Adrenal gland (tissue), 12 donors: ENCODE results near the gene TMEM243. TPM values are rescaled to one million over a fixed set of nuclear protein-coding genes. Genes with fewer than 3 reads are reported as not detected.

ENCODE experiments used
- DNase-seq, 7 donors: peaks; one replicate each; pipeline ENCODE4 v3.0.0-alpha.2; 2019 to 2020
- H3K27ac ChIP-seq, 5 donors: fragments of 200-600 bp; sonication (generic) in 4 of 5; 1 replicate in 3 of 5; 2 replicates in 2 of 5; pipeline versions ENCODE4 v1.5.1 to v1.8.0; 2016 to 2020; ENCODE audit warnings: mild to moderate bottlenecking in 1 of 5
- H3K27me3 ChIP-seq: fragments of 200-600 bp; 2 replicates; pipeline ENCODE4 v1.8.0; 2021
- H3K36me3 ChIP-seq, 2 donors: fragments of 200-600 bp; replicated peaks in 1 of 2; 1 replicate in 1 of 2; 2 replicates in 1 of 2; pipeline versions ENCODE4 v1.5.1 to v1.8.0; 2018 to 2022
- H3K4me1 ChIP-seq, 2 donors: fragments of 200-600 bp; replicated peaks in 1 of 2; 1 replicate in 1 of 2; 2 replicates in 1 of 2; pipeline versions ENCODE4 v1.5.1 to v1.8.0; 2018 to 2021
- H3K4me3 ChIP-seq, 4 donors: fragments of 200-600 bp; sonication (generic) in 3 of 4; one replicate each; pipeline ENCODE4 v1.5.1; 2016 to 2018
- H3K9me3 ChIP-seq, 3 donors: fragments of 200-600 bp; sonication (generic) in 1 of 3; replicated peaks in 1 of 3; 1 replicate in 2 of 3; 2 replicates in 1 of 3; pipeline versions ENCODE4 v1.5.1 to v1.8.0; 2016 to 2021
- POLR2A ChIP-seq, 2 donors: fragments of 450-650 bp; IDR thresholded peaks; one replicate each; pipeline ENCODE4 v1.6.1; 2017; ENCODE audit warnings: antibody characterized with exemption in 2 of 2, mild to moderate bottlenecking in 2 of 2, moderate library complexity in 1 of 2
- WGBS, 4 donors: extraction: QIAGEN DNeasy Blood & Tissue Kit in 2 of 4; methylation state at CpG; one replicate each; pipeline versions ENCODE4 v1.1.5 to v1.1.7; 2013 to 2017; 5-methylcytosine and 5-hydroxymethylcytosine counted together
- intact Hi-C, 2 donors: fragments of 100-400 bp; cut with DNase I; formaldehyde crosslinking; loops; one replicate each; pipeline versions ENCODE4 v1.14.1 to v1.15.0; 2022 to 2023
- polyA plus RNA-seq, 3 donors: library from polyadenylated mRNA; stranded (reverse); fragments of 200-250 nt in 2 of 3; fragments of 350-450 nt in 1 of 3; fragmentation: Illumina TruSeq in 1 of 3; extraction: RNeasy Lipid Tissue Mini Kit (QIAGEN cat#74804) in 1 of 3; gene quantifications; one replicate each; pipeline ENCODE4 v1.2.3, GENCODE V29; 2013 to 2014
- total RNA-seq, 9 donors: library from RNA; depleted of rRNA in 4 of 9; stranded (reverse); fragments of >200 nt in 4 of 9; fragments of 120-200 nt in 1 of 9; fragmentation: NEBNext Ultra II Directional in 1 of 9; extraction: Animal tissue kit (Norgen Biotek cat#: 25700) in 1 of 9; gene quantifications; one replicate each; pipeline versions ENCODE4 v1.1.0 to v1.2.4, GENCODE V29; 2013 to 2023
- TF ChIP-seq, protein P1 (sequence below), 6 experiments: fragments of 450-650 bp in 4 of 6; fragments of 200-600 bp in 2 of 6; sonication (generic) in 1 of 6; IDR thresholded peaks; 1 replicate in 5 of 6; 2 replicates in 1 of 6; pipeline versions ENCODE4 v1.5.1 to v1.8.0; 2016 to 2021; ENCODE audit warnings: antibody characterized with exemption in 6 of 6, mild to moderate bottlenecking in 2 of 6, moderate library complexity in 1 of 6
- donor health status: healthy with polysubstance abuse.
- donor health status: Bipolar disorder and iron deficiency.
- donor health status: DM: yes; HTN: yes; CAD: no.
- donor health status: DM: no; HTN: no; CAD: no.
- donor health status: DM: no; HTN: no; CAD: no.
- donor health status: DM: yes; HTN: yes; CAD: no.

The TMEM243 gene
- total and polyA plus RNA-seq, 12 donors, result 13.7 to 63.4 (median 20.8) TPM

DNA sequence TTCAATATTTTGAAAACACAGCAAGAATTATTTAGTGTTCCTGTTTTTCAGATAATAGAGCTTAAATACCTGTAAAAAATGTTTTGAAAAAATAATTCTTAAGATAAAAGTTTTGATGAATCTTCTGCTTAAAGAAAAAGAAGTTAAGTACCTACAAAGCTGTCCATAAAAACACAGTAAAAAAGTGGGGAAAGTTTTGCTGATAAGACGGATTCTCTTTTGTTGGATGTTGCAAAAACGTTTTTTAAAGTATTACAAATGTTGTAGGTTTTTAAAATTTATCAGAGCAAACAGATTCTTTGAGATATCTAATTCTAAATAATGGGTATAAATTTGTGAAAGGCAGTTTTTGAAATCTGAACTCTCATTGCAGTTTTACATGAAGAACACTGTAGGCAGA is 55.1 kb downstream of the TMEM243 start:
- Histone ChIP-seq H3K9me3 (no peaks in the 10 kb centered on the region), H3K4me1 (no peaks in the 10 kb centered on the region), H3K4me3 (no peak overlapping the region), H3K27me3 (no peaks in the 10 kb centered on the region), H3K36me3 (peaks cover 0 to 56% of the 10 kb centered on the region in 2 donors), H3K27ac (no peak overlapping the region)
- DNase-seq, result no peak
- WGBS, 4 donors, result 75 to 88% (median 80%) methylated on average over 2 of the region's 2 CpGs
- intact Hi-C loops, result loop anchor here in 1 of 2 donors (10.0 kb wide), 1 partner anchor 50 kb away; the partner anchor contains the start of gene TMEM243
- TF ChIP-seq, protein P1, sequence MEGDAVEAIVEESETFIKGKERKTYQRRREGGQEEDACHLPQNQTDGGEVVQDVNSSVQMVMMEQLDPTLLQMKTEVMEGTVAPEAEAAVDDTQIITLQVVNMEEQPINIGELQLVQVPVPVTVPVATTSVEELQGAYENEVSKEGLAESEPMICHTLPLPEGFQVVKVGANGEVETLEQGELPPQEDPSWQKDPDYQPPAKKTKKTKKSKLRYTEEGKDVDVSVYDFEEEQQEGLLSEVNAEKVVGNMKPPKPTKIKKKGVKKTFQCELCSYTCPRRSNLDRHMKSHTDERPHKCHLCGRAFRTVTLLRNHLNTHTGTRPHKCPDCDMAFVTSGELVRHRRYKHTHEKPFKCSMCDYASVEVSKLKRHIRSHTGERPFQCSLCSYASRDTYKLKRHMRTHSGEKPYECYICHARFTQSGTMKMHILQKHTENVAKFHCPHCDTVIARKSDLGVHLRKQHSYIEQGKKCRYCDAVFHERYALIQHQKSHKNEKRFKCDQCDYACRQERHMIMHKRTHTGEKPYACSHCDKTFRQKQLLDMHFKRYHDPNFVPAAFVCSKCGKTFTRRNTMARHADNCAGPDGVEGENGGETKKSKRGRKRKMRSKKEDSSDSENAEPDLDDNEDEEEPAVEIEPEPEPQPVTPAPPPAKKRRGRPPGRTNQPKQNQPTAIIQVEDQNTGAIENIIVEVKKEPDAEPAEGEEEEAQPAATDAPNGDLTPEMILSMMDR (IDR thresholded peaks at IDR 0.05), result no peak
- TF ChIP-seq POLR2A (IDR thresholded peaks at IDR 0.05), result no peak

DNA sequence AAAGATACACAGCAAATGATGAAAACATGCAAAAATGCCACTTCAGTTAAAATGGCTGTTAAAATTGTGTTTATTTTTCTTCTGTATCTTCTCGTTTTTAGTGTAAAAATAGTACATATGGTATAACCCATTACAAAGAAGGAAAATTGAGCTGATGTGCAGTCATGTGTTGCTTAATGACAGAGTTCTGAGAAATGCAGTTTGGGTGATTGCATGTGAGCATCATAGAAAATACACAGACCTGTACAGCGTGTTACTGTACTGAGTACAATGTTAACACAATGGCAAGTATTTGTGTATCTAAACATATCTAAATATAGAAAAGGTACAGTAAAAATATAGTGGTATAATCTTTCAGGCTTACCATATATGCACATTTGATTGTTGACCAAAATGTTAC is 60.0 kb downstream of the TMEM243 start:
- intact Hi-C loops, result no loop called here
- DNase-seq, result no peak
- Histone ChIP-seq H3K4me3 (no peak overlapping the region), H3K9me3 (peaks cover 0 to 4% (median 0%) of the 10 kb centered on the region in 3 donors), H3K27me3 (no peaks in the 10 kb centered on the region), H3K27ac (no peak overlapping the region), H3K36me3 (peaks cover 0 to 13% of the 10 kb centered on the region in 2 donors), H3K4me1 (peaks cover 0 to 27% of the 10 kb centered on the region in 2 donors)
- TF ChIP-seq, protein P1 (IDR thresholded peaks at IDR 0.05), result no peak
- no peak for TF ChIP-seq POLR2A (IDR thresholded peaks at IDR 0.05)
- WGBS, 4 donors, result 77 to 85% (median 79%) methylated on average over 2 of the region's 2 CpGs

DNA sequence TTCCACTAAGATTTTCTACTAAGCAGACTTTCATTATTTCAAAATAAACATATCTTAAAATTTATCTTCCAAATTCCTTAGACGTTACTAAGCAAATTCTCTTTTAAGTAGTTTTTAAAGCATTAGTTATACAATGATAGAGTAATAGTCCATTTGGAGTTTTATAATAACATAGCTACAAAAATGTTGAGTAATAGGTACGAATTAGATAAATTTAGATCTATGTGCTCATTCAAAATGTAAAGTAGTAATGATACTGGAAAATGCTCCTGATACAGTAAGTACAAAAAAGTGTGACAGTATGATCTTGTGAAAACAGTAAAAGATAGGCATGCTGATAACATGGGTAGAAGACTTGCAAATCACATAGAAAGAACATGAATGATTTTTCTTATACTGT is 62.8 kb downstream of the TMEM243 start:
- peaks cover 11 to 40% of the 10 kb centered on the region in 2 donors for H3K4me1 ChIP-seq
- H3K36me3 ChIP-seq, result no peaks in the 10 kb centered on the region
- no peak overlapping the region for H3K4me3 ChIP-seq
- TF ChIP-seq, protein P1 (IDR thresholded peaks at IDR 0.05), result no peak
- TF ChIP-seq POLR2A (IDR thresholded peaks at IDR 0.05), result no peak
- intact Hi-C loops, result no loop called here
- no peak overlapping the region for H3K27ac ChIP-seq
- no peaks in the 10 kb centered on the region for H3K27me3 ChIP-seq
- 34 to 53% (median 45%) methylated on average over 2 of the region's 2 CpGs for WGBS, 4 donors
- DNase-seq, result no peak
- peaks cover 0 to 4% (median 0%) of the 10 kb centered on the region in 3 donors for H3K9me3 ChIP-seq

DNA sequence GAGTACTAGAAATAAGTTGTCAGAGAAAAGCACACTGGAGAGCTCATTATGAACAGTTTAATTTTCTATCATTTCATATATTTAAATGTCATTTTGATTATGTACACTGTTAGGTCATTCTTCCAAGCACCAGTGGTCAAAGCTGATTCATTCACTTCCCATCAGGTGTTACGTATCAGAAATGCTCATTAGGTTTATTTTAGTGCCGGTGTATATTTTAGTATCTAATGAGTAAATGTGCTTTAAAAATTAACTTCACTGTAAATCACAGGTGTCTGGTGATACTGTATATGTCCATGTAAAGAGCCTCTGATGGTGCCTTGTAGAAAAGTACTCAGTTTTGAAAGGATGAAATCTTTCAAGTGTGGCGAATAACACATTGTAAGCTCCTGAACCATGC is 63.7 kb downstream of the TMEM243 start:
- H3K4me3 ChIP-seq, result no peak overlapping the region

More for the DNA sequence above, 63.7 kb downstream of the TMEM243 start:
- DNase-seq, result no peak
- 84 to 92% (median 86%) methylated on average over 3 of the region's 3 CpGs for WGBS, 4 donors
- H3K27me3 ChIP-seq, result no peaks in the 10 kb centered on the region
- no peaks in the 10 kb centered on the region for H3K36me3 ChIP-seq
- intact Hi-C loops, result no loop called here
- peaks cover 11 to 46% of the 10 kb centered on the region in 2 donors for H3K4me1 ChIP-seq
- H3K9me3 ChIP-seq, result peaks cover 0 to 4% (median 0%) of the 10 kb centered on the region in 3 donors
- TF ChIP-seq POLR2A (IDR thresholded peaks at IDR 0.05), result no peak
- TF ChIP-seq, protein P1 (IDR thresholded peaks at IDR 0.05), result no peak
- H3K27ac ChIP-seq, result no peak overlapping the region
